Measurements from ENCODE around the gene RB1.

DNA sequence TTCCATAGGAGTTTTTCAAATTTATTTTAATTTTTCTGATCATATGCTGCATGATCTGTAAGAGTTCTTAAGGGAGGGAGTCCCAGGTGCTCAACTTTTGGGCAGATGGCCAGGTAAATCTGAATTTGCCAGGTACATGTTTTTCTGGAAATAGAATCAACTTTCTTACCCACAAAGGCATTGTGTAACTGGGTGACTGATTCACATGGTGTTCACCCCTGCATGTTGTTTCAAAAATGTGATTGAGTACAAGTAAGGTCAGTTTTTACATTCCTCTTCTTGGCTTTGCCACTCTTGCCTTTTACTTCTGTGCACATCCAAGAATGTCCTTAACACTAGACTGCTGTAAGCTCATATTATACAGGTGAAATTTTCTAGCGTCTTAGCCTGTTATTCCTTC lies 30.4 kb downstream of the RB1 start:
- TF ChIP-seq CTCF (IDR thresholded peaks at IDR 0.05) (no peak), EP300 (IDR thresholded peaks at IDR 0.05) (no peak), POLR2A (IDR thresholded peaks at IDR 0.05; ENCODE audit: low read depth) (no peak)
